K562 (cell line): Measurements from ENCODE around the gene TXLNG. TPM values are rescaled to one million over a fixed set of nuclear protein-coding genes. Genes with fewer than 3 reads are reported as not detected.

Source experiments
- ARNT ChIP-seq, 2 experiments: fragments of 450-650 bp; IDR thresholded peaks; 2 replicates each; pipeline ENCODE4 v1.6.1; 2016; ENCODE audit warnings: mild to moderate bottlenecking in 1 of 2
- CHD1 ChIP-seq: fragments of 200-600 bp; sonication (generic); IDR thresholded peaks from one replicate; pipeline ENCODE4 v1.6.1; 2012; ENCODE audit warnings: mild to moderate bottlenecking, moderate library complexity, low read length, inconsistent platforms
- CXXC5 ChIP-seq: fragments of 250-450 bp; sonication (Bioruptor Pico); IDR thresholded peaks from 2 replicates; pipeline ENCODE4 v1.8.0; 2022; ENCODE audit warnings: inconsistent platforms, mild to moderate bottlenecking, moderate library complexity
- DPF2 ChIP-seq: fragments of 450-650 bp; IDR thresholded peaks from 2 replicates; pipeline ENCODE4 v1.6.1; 2016
- ETS2 ChIP-seq: IDR thresholded peaks from 2 replicates; pipeline ENCODE4 v1.6.1; 2016; ENCODE audit warnings: borderline replicate concordance, missing genetic modification characterization, mild to moderate bottlenecking, moderate library complexity, missing compliant biosample characterization; ENCODE audit not compliant: poor library complexity, severe bottlenecking
- GTF2B ChIP-seq: IDR thresholded peaks from 2 replicates; pipeline ENCODE4 v1.6.1; 2011; ENCODE audit not compliant: insufficient read length; ENCODE audit errors: extremely low read depth
- GTF2E2 ChIP-seq: fragments of 200-800 bp; sonication (Bioruptor generic); IDR thresholded peaks from 2 replicates; pipeline ENCODE4 v1.6.1; 2016; ENCODE audit warnings: missing genetic modification characterization, missing compliant biosample characterization
- JUND ChIP-seq, 2 experiments: IDR thresholded peaks; 2 replicates in 1 of 2; 3 replicates in 1 of 2; pipeline ENCODE4 v1.6.1; 2011; ENCODE audit warnings: borderline replicate concordance in 2 of 2, low read depth in 2 of 2, low read length in 2 of 2, improper control_type of control experiment in 1 of 2, missing biosample characterization in 1 of 2, missing genetic modification characterization in 1 of 2, missing genetic modification reagents in 1 of 2
- MAFK ChIP-seq: IDR thresholded peaks from 2 replicates; pipeline ENCODE4 v1.6.1; 2011; ENCODE audit warnings: low read length, improper control_type of control experiment
- PHF8 ChIP-seq: fragments of 200-600 bp; sonication (generic); IDR thresholded peaks from 2 replicates; pipeline ENCODE4 v1.6.1; 2012; ENCODE audit warnings: mixed run types, mild to moderate bottlenecking, inconsistent platforms, low read length, moderate library complexity, borderline replicate concordance
- PML ChIP-seq: IDR thresholded peaks from 2 replicates; pipeline ENCODE4 v1.6.1; 2012; ENCODE audit warnings: low read length, inconsistent platforms
- POU5F1 ChIP-seq: fragments of 150-350 bp; IDR thresholded peaks from 2 replicates; pipeline ENCODE4 v1.6.1; 2014; ENCODE audit warnings: borderline replicate concordance, low read length, low read depth, mild to moderate bottlenecking; ENCODE audit not compliant: partially characterized antibody
- PYGO2 ChIP-seq: fragments of 450-650 bp; IDR thresholded peaks from 2 replicates; pipeline ENCODE4 v1.6.1; 2016; ENCODE audit warnings: mild to moderate bottlenecking, missing genetic modification characterization, moderate library complexity, missing compliant biosample characterization
- RBBP5 ChIP-seq: fragments of 200-600 bp; sonication (generic); IDR thresholded peaks from 2 replicates; pipeline ENCODE4 v1.6.1; 2012; ENCODE audit warnings: borderline replicate concordance, mild to moderate bottlenecking, low read length, control low read depth, inconsistent platforms; ENCODE audit not compliant: insufficient read depth, poor library complexity, severe bottlenecking
- SMARCC2 ChIP-seq: fragments of 450-650 bp; IDR thresholded peaks from 2 replicates; pipeline ENCODE4 v1.6.1; 2017; ENCODE audit warnings: antibody characterized with exemption, moderate library complexity, mild to moderate bottlenecking, low read depth
- SMARCE1 ChIP-seq: fragments of 450-650 bp; IDR thresholded peaks from 2 replicates; pipeline ENCODE4 v1.7.1; 2016; ENCODE audit warnings: mild to moderate bottlenecking
- SP2 ChIP-seq: IDR thresholded peaks from 2 replicates; pipeline ENCODE4 v1.6.1; 2011; ENCODE audit warnings: mild to moderate bottlenecking, low read depth, low read length, moderate library complexity; ENCODE audit not compliant: poor library complexity, severe bottlenecking; ENCODE audit errors: extremely low read depth
- TBL1XR1 ChIP-seq, 2 experiments: IDR thresholded peaks; 2 replicates each; pipeline ENCODE4 v1.6.1; 2012; ENCODE audit warnings: improper control_type of control experiment in 2 of 2, low read length in 2 of 2, mild to moderate bottlenecking in 1 of 2
- ZNF121 ChIP-seq: sonication (generic); formaldehyde crosslinking; conservative IDR thresholded peaks from 2 replicates; pipeline ENCODE4 v1.8.0; 2022; ENCODE audit warnings: missing genetic modification reagents
- ZNF347 ChIP-seq: fragments of 450-650 bp; formaldehyde crosslinking; IDR thresholded peaks from 2 replicates; pipeline ENCODE4 v1.4.0; 2020; ENCODE audit warnings: low read depth, mild to moderate bottlenecking, moderate library complexity
- ZNF609 ChIP-seq: sonication (generic); formaldehyde crosslinking; IDR thresholded peaks from 2 replicates; pipeline ENCODE4 v1.8.1; 2023; ENCODE audit warnings: missing genetic modification reagents, mild to moderate bottlenecking, borderline replicate concordance
- polyA plus RNA-seq, 8 experiments: library from polyadenylated mRNA; depleted of rRNA in 4 of 8; stranded (reverse) in 5 of 8; unstranded in 3 of 8; fragments of >200 nt; fragmentation: Nextera tagmentation in 2 of 8; fragmentation: Illumina TruSeq in 1 of 8; extraction: Ambion mirVana in 2 of 8; extraction: Trizol in 1 of 8; gene quantifications; 2 replicates each; pipeline versions ENCODE4 v1.2.1 to v1.2.3, GENCODE V29; 2011 to 2014; ENCODE audit warnings: inconsistent platforms in 1 of 8, missing spikeins in 1 of 8
- total RNA-seq, 7 experiments: library from RNA; depleted of rRNA in 6 of 7; stranded (reverse); fragments of >200 nt in 6 of 7; fragmentation: Illumina TruSeq in 2 of 7; extraction: Trizol in 2 of 7; gene quantifications; 2 replicates each; pipeline versions ENCODE4 v1.2.1 to v1.2.3, GENCODE V29; 2011 to 2021; ENCODE audit warnings: low replicate concordance in 1 of 7

Gene TXLNG
- total and polyA plus RNA-seq, 9 of the 15 experiments (the other 6 are each of a cell fraction or from before 2014, with no cell fraction given), result 13.1 to 47.0 (median 31.6) TPM

- TF ChIP-seq RBBP5 (peak; percentile 32), ZNF347 (CRISPR knock-in tag) (no peak), DPF2 (peak; percentile 32; the same call in 1 of the 2 replicates), PYGO2 (tag) (no peak), GTF2B (no peak), TBL1XR1 (IDR thresholded peaks at IDR 0.05; ENCODE audit: low read length in 2 of 2) (no peak), JUND (IDR thresholded peaks at IDR 0.05; ENCODE audit: borderline replicate concordance, low read depth, low read length) (no peak), JUND (tag; IDR thresholded peaks at IDR 0.05; ENCODE audit: borderline replicate concordance, low read depth, low read length) (peak; percentile 19; the same call in 1 of the 3 replicates), MAFK (no peak), SMARCC2 (no peak), POU5F1 (no peak), GTF2E2 (tag) (no peak), PML (no peak), PHF8 (peak; percentile 33; the same call in 1 of the 2 replicates), ETS2 (tag) (no peak), ARNT (IDR thresholded peaks at IDR 0.05) (0 out of 4 replicates have a peak, but pooled peaks of 1 of the 2 experiments have one; percentile 28), CHD1 (no peak), CXXC5 (CRISPR knock-in tag) (no peak), ZNF609 (CRISPR knock-in tag) (no peak), SP2 (no peak), ZNF121 (CRISPR knock-in tag) (no peak), SMARCE1 (peak; percentile 30; the same call in 1 of the 2 replicates)
Measured at GRCh38 chrX:16785247-16786138, 773 bp upstream of the TXLNG start (continued).
